Gastrocnemius medialis (tissue), 4 donors: Measurements from ENCODE around the gene PNPLA4. TPM values are rescaled to one million over a fixed set of nuclear protein-coding genes. Genes with fewer than 3 reads are reported as not detected.

Source experiments
- ATAC-seq, 2 donors: fragments of 150-250 bp; one replicate each; pipeline ENCODE4 v1.9.1; 2016
- DNase-seq, 2 donors: peaks; one replicate each; pipeline ENCODE4 v3.0.0-alpha.2; 2019
- H3K27ac ChIP-seq, 4 donors: fragments of 200-600 bp; sonication (generic); 1 replicate in 1 of 4; 2 replicates in 3 of 4; pipeline ENCODE4 v1.5.1; 2016 to 2018; ENCODE audit warnings: mild to moderate bottlenecking in 2 of 4, moderate library complexity in 1 of 4
- H3K27me3 ChIP-seq, 3 donors: fragments of 200-600 bp; sonication (generic) in 2 of 3; 1 replicate in 1 of 3; 2 replicates in 2 of 3; pipeline versions ENCODE4 v1.5.1 to v1.6.0; 2016 to 2019; ENCODE audit warnings: mild to moderate bottlenecking in 1 of 3, moderate library complexity in 1 of 3
- H3K36me3 ChIP-seq, 2 donors: fragments of 200-600 bp; sonication (generic) in 1 of 2; one replicate each; pipeline ENCODE4 v1.5.1; 2017 to 2018
- H3K4me1 ChIP-seq, 2 donors: fragments of 200-600 bp; sonication (generic) in 1 of 2; one replicate each; pipeline ENCODE4 v1.5.1; 2016 to 2017; ENCODE audit warnings: mild to moderate bottlenecking in 2 of 2
- H3K4me3 ChIP-seq, 4 donors: fragments of 200-600 bp; sonication (generic) in 3 of 4; 1 replicate in 1 of 4; 2 replicates in 3 of 4; pipeline ENCODE4 v1.5.1; 2016 to 2019; ENCODE audit warnings: mild to moderate bottlenecking in 2 of 4
- H3K9me3 ChIP-seq, 3 donors: fragments of 200-600 bp; sonication (generic) in 2 of 3; 1 replicate in 1 of 3; 2 replicates in 2 of 3; pipeline ENCODE4 v1.5.1; 2016 to 2019
- POLR2A ChIP-seq, 2 donors: fragments of 450-650 bp; IDR thresholded peaks; one replicate each; pipeline ENCODE4 v1.6.1; 2017; ENCODE audit warnings: antibody characterized with exemption in 2 of 2, mild to moderate bottlenecking in 2 of 2, moderate library complexity in 2 of 2
- in situ Hi-C, 4 donors: fragments of 200-750 bp; cut with MboI; loops; one replicate each; pipeline versions ENCODE4 v1.15.0 to v1.8.0; 2017; ENCODE audit warnings: low sequenced_read_pairs in 4 of 4
- intact Hi-C: fragments of 100-400 bp; cut with DNase I; formaldehyde crosslinking; loops from one replicate; pipeline ENCODE4 v1.15.1; 2023; ENCODE audit warnings: low total_unique reads
- total RNA-seq, 4 donors: library from RNA; depleted of rRNA; stranded (reverse); fragments of >200 nt; gene quantifications; one replicate each; pipeline versions ENCODE4 v1.1.0 to v1.2.3, GENCODE V29; 2016
- TF ChIP-seq, protein P1 (sequence below), 5 experiments: fragments of 450-650 bp in 3 of 5; fragments of 200-600 bp in 2 of 5; sonication (generic) in 2 of 5; IDR thresholded peaks in 4 of 5; conservative IDR thresholded peaks in 1 of 5; 1 replicate in 4 of 5; 2 replicates in 1 of 5; pipeline ENCODE4 v1.5.1; 2016 to 2019; ENCODE audit warnings: antibody characterized with exemption in 5 of 5, mild to moderate bottlenecking in 3 of 5, moderate library complexity in 3 of 5

PNPLA4 gene, protein sequence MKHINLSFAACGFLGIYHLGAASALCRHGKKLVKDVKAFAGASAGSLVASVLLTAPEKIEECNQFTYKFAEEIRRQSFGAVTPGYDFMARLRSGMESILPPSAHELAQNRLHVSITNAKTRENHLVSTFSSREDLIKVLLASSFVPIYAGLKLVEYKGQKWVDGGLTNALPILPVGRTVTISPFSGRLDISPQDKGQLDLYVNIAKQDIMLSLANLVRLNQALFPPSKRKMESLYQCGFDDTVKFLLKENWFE
- total RNA-seq = 10 to 100 TPM; 20.9 to 45.6 (median 33.8) TPM

GRCh38 chrX:7927259-7928167, at the start of gene PNPLA4:
Gene PNPLA4, minus strand, starts transcription at chrX:7927413. Its CDS starts 1,294 bp downstream, at chrX:7926119.
- peak within 1 kb of the TSS; percentile 61 to 75 (median 69) for H3K4me3 ChIP-seq
- peak; percentile 28 to 39 for TF ChIP-seq POLR2A (IDR thresholded peaks at IDR 0.05)
- TF ChIP-seq, protein P1, sequence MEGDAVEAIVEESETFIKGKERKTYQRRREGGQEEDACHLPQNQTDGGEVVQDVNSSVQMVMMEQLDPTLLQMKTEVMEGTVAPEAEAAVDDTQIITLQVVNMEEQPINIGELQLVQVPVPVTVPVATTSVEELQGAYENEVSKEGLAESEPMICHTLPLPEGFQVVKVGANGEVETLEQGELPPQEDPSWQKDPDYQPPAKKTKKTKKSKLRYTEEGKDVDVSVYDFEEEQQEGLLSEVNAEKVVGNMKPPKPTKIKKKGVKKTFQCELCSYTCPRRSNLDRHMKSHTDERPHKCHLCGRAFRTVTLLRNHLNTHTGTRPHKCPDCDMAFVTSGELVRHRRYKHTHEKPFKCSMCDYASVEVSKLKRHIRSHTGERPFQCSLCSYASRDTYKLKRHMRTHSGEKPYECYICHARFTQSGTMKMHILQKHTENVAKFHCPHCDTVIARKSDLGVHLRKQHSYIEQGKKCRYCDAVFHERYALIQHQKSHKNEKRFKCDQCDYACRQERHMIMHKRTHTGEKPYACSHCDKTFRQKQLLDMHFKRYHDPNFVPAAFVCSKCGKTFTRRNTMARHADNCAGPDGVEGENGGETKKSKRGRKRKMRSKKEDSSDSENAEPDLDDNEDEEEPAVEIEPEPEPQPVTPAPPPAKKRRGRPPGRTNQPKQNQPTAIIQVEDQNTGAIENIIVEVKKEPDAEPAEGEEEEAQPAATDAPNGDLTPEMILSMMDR (IDR thresholded peaks at IDR 0.05 in 4 of 5, conservative IDR thresholded peaks at IDR 0.05 in 1 of 5) = peak in 2 of 5 experiments; percentile 16 to 17
- in situ Hi-C loops (no loop called here), intact Hi-C loops (loop anchor here (5.0 kb wide), 2 partner anchors 780 to 795 kb away; partner anchors contain the start of genes PUDP and STS)
- no peaks in the 10 kb centered on the region for H3K9me3 ChIP-seq
- H3K4me1 ChIP-seq = peaks cover 0 to 7% of the 10 kb centered on the region in 2 donors
- no peaks in the 10 kb centered on the region for H3K27me3 ChIP-seq
- peak; percentile 53 to 70 for DNase-seq
- no peaks in the 10 kb centered on the region for H3K36me3 ChIP-seq
- ATAC-seq = peak; percentile 91 to 92
- peak within 1 kb of the TSS; percentile 67 to 88 (median 78) for H3K27ac ChIP-seq

- H3K9me3 ChIP-seq = no peaks in the 10 kb centered on the region
- no peak for DNase-seq
- TF ChIP-seq, protein P1 (IDR thresholded peaks at IDR 0.05 in 4 of 5, conservative IDR thresholded peaks at IDR 0.05 in 1 of 5) = no peak
- no peaks in the 10 kb centered on the region for H3K27me3 ChIP-seq
- H3K27ac ChIP-seq = no peak overlapping the region
- H3K36me3 ChIP-seq = no peaks in the 10 kb centered on the region
- intact Hi-C loops = no loop called here
- in situ Hi-C loops = no loop called here
- no peak for ATAC-seq
- no peaks in the 10 kb centered on the region for H3K4me1 ChIP-seq
- no peak overlapping the region for H3K4me3 ChIP-seq
Observed at GRCh38 chrX:7972586-7972985, 45.4 kb upstream of the PNPLA4 start.

DNA sequence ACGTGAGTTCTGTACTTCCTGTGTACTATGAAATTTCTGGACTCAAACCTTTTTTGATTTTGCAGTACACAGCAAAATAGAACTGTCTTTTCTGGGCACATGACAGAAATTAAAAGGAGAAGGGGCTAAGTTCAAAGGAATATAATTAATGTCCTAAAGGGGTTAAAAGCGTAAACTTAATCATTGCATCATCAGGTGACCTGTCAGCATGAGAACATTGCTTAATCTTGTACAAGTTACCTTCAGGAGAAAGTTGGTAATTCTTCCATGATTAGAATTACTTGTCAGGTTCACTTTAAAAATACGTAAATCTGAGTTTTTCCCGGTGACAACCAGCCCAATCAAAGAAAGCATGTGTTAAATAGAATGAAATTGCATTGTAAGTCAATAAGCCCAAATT, 43.2 kb upstream of the PNPLA4 start:
- TF ChIP-seq POLR2A (IDR thresholded peaks at IDR 0.05) = no peak
- TF ChIP-seq, protein P1 (IDR thresholded peaks at IDR 0.05 in 4 of 5, conservative IDR thresholded peaks at IDR 0.05 in 1 of 5) = no peak
- intact Hi-C loops (no loop called here), in situ Hi-C loops (no loop called here)
- no peaks in the 10 kb centered on the region for H3K36me3 ChIP-seq
- H3K27ac ChIP-seq = no peak overlapping the region
- ATAC-seq = no peak
- no peaks in the 10 kb centered on the region for H3K4me1 ChIP-seq
- DNase-seq = no peak
- no peak overlapping the region for H3K4me3 ChIP-seq
- H3K9me3 ChIP-seq = no peaks in the 10 kb centered on the region
- no peaks in the 10 kb centered on the region for H3K27me3 ChIP-seq

DNA sequence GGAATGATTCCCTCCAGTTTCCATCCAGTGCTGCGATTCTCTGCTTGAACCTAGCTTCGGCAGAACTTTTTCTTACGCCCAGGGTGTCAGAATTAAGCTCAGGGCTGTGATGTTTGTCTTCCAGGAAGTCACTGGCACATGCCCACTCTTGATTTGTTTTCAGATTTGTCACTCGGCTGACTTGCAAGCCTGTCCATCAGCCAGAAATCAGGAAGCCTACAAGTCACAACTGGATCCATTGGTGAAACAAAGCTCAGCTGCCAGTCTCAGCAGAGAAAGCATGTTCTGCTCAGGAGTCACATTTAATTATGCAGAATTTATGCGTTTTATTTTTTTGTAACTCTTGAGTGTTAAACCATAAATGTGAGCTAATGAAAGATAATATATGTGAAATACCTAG, 38.2 kb upstream of the PNPLA4 start:
- Histone ChIP-seq H3K9me3 (no peaks in the 10 kb centered on the region), H3K27ac (no peak overlapping the region), H3K27me3 (no peaks in the 10 kb centered on the region), H3K4me3 (no peak overlapping the region), H3K4me1 (no peaks in the 10 kb centered on the region), H3K36me3 (no peaks in the 10 kb centered on the region)
- ATAC-seq = no peak
- intact Hi-C loops (no loop called here), in situ Hi-C loops (no loop called here)
- TF ChIP-seq POLR2A (IDR thresholded peaks at IDR 0.05) = no peak
- TF ChIP-seq, protein P1 (IDR thresholded peaks at IDR 0.05 in 4 of 5, conservative IDR thresholded peaks at IDR 0.05 in 1 of 5) = no peak
- DNase-seq = no peak
